Peyer's patch (tissue), 4 donors: ENCODE data around the gene EYS.

Experiments used
- POLR2A ChIP-seq, 2 donors: fragments of 450-650 bp; IDR thresholded peaks; one replicate each; pipeline ENCODE4 v1.5.1; 2017; ENCODE audit warnings: antibody characterized with exemption in 2 of 2, mild to moderate bottlenecking in 2 of 2, moderate library complexity in 2 of 2
- TF ChIP-seq, protein P1 (sequence below), 6 experiments: fragments of 450-650 bp in 4 of 6; fragments of 200-600 bp in 2 of 6; sonication (generic) in 1 of 6; IDR thresholded peaks; one replicate each; pipeline ENCODE4 v1.5.1; 2017 to 2019; ENCODE audit warnings: antibody characterized with exemption in 6 of 6, mild to moderate bottlenecking in 3 of 6, moderate library complexity in 1 of 6

DNA sequence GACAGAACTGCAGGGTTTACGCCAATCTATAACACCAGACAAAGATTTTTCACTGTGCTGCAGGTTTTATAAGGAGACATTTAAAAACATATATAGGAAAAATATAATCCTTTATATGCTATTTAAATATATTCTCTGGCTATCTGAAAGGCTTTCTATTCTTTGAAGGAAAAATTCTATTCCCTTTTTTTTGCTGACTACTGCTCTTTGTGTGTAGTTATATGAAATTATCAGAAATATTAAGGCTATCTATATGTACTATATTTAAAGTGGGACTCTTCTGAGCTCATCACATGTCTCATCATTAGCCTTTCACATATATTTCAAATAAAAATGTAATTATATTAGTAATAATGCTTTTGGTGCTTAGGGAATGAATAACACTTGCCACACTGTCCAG is 930.7 kb downstream of the EYS start:
- TF ChIP-seq, protein P1, sequence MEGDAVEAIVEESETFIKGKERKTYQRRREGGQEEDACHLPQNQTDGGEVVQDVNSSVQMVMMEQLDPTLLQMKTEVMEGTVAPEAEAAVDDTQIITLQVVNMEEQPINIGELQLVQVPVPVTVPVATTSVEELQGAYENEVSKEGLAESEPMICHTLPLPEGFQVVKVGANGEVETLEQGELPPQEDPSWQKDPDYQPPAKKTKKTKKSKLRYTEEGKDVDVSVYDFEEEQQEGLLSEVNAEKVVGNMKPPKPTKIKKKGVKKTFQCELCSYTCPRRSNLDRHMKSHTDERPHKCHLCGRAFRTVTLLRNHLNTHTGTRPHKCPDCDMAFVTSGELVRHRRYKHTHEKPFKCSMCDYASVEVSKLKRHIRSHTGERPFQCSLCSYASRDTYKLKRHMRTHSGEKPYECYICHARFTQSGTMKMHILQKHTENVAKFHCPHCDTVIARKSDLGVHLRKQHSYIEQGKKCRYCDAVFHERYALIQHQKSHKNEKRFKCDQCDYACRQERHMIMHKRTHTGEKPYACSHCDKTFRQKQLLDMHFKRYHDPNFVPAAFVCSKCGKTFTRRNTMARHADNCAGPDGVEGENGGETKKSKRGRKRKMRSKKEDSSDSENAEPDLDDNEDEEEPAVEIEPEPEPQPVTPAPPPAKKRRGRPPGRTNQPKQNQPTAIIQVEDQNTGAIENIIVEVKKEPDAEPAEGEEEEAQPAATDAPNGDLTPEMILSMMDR (IDR thresholded peaks at IDR 0.05), result no peak
- no peak for TF ChIP-seq POLR2A (IDR thresholded peaks at IDR 0.05)
